DMS53 treated with DMSO at 0.1 percent for 48 hours (cell line): ENCODE measurements around the gene C10orf95.
"Not testable (repeated sequence)": the region's sequence is repeated elsewhere in the genome, so short reads cannot be mapped to it uniquely, and the experiment has no call there.

ENCODE experiments used
- DNase-seq: peaks from one replicate; lab custom pipeline; 2025; ENCODE audit not compliant: unreplicated experiment; lab: John Stamatoyannopoulos, UW

The C10orf95 gene

GRCh38 chr10:102467318-102467717 is 16.0 kb upstream of the C10orf95 start:
- DNase-seq = no peak

- DNase-seq = no peak
These were observed 14.1 kb upstream of the C10orf95 start for GRCh38 chr10:102465466-102465865.

GRCh38 chr10:102463983-102464382 is 12.6 kb upstream of the C10orf95 start:
- DNase-seq = no peak

- DNase-seq = no peak
These were observed 11.2 kb upstream of the C10orf95 start for GRCh38 chr10:102462512-102463054.

GRCh38 chr10:102461187-102462054 is 10.1 kb upstream of the C10orf95 start:
- peak; percentile 86 for DNase-seq

- peak; percentile 82 for DNase-seq
These were observed 9.5 kb upstream of the C10orf95 start for GRCh38 chr10:102460836-102461186.

- DNase-seq = no peak
These were observed 7.3 kb upstream of the C10orf95 start for GRCh38 chr10:102458656-102459055.

- no peak for DNase-seq
These were observed 6.3 kb upstream of the C10orf95 start for GRCh38 chr10:102457591-102458150.

GRCh38 chr10:102455893-102456471 is 4.6 kb upstream of the C10orf95 start:
- DNase-seq = peak; percentile 16

- not testable (repeated sequence) for DNase-seq
These were observed 3.5 kb upstream of the C10orf95 start for GRCh38 chr10:102454662-102455487.

- no peak for DNase-seq
These were observed 2.2 kb upstream of the C10orf95 start for GRCh38 chr10:102453502-102453901.

GRCh38 chr10:102452672-102453340 is 1.5 kb upstream of the C10orf95 start:
- peak; percentile 61 for DNase-seq

GRCh38 chr10:102450374-102451104 is 804 bp downstream of the C10orf95 start:
- DNase-seq = peak; percentile 91

GRCh38 chr10:102450124-102450373 is 1.3 kb downstream of the C10orf95 start:
- no peak for DNase-seq

- DNase-seq = peak; percentile 71
These were observed 1.8 kb downstream of the C10orf95 start for GRCh38 chr10:102449321-102450123.

- DNase-seq = no peak
These were observed 6.5 kb downstream of the C10orf95 start for GRCh38 chr10:102444851-102445250.

GRCh38 chr10:102438374-102438773 is 13.0 kb downstream of the C10orf95 start:
- DNase-seq = no peak

GRCh38 chr10:102437515-102437914 is 13.8 kb downstream of the C10orf95 start:
- DNase-seq = no peak

GRCh38 chr10:102436312-102436711 is 15.0 kb downstream of the C10orf95 start:
- no peak for DNase-seq
